AG04450 (cell line): ENCODE results near the gene TTC7B. TPM values are rescaled to one million over a fixed set of nuclear protein-coding genes. Genes with fewer than 3 reads are reported as not detected.

ENCODE experiments used
- CTCF ChIA-PET: fragments of 300-600, 350-600 bp; formaldehyde crosslinking; extraction: SDS; loops from one replicate; lab custom pipeline; 2022; ENCODE audit warnings: antibody characterized with exemption, inconsistent platforms; lab: Charles Lee
- POLR2A ChIA-PET: fragments of 350-600 bp; formaldehyde crosslinking; extraction: SDS; loops from one replicate; lab custom pipeline; 2021; ENCODE audit warnings: antibody characterized with exemption, inconsistent platforms; lab: Yijun Ruan, JAX
- DNase-seq: peaks from one replicate; pipeline ENCODE4 v3.0.0-alpha.2; 2011; ENCODE audit warnings: low read depth, low spot score
- H3K27ac ChIP-seq: one replicate; pipeline ENCODE4 v1.5.1; 2012; ENCODE audit warnings: low read depth, low read length, control low read depth
- H3K27me3 ChIP-seq: one replicate; pipeline ENCODE4 v1.6.0; 2012; ENCODE audit warnings: low read length; ENCODE audit not compliant: control insufficient read depth, insufficient read depth
- H3K4me3 ChIP-seq: 2 replicates; pipeline ENCODE4 v1.5.1; 2011; ENCODE audit warnings: mild to moderate bottlenecking, low read depth, low read length, control low read depth
- H3K9me3 ChIP-seq: 2 replicates; pipeline ENCODE4 v1.5.1; 2012; ENCODE audit warnings: low read length; ENCODE audit not compliant: control insufficient read depth, insufficient read depth
- polyA plus RNA-seq: library from polyadenylated mRNA; depleted of rRNA; stranded (reverse); fragments of >200 nt; gene quantifications from 2 replicates; pipeline ENCODE4 v1.2.3, GENCODE V29; 2011
- TF ChIP-seq, protein P1 (sequence below): IDR thresholded peaks from 2 replicates; pipeline ENCODE4 v1.5.1; 2011; ENCODE audit warnings: low read depth, low read length, control low read depth, inconsistent platforms

The TTC7B gene
- polyA plus RNA-seq, 1 experiment: 36.0 TPM

DNA sequence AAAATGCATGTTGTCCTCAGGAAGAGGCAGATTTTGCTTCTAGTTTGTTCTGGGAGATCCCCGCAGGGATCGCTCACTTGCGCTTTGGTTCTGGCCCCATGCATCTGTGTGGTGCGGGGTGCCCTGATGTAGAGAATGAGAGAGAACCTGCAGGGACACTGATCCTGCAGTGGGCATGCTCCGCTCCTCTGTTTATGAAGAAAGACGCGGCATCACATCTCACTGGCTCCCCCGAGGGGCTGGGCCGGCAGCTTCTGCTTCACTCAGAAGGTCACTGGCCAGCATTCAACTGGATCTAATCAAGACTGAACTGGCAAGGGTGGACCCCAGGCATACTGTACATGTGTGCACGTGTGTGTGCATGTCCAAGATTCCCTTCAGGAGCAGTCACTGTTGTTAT, 255.2 kb downstream of the TTC7B start:
- TF ChIP-seq, protein P1, sequence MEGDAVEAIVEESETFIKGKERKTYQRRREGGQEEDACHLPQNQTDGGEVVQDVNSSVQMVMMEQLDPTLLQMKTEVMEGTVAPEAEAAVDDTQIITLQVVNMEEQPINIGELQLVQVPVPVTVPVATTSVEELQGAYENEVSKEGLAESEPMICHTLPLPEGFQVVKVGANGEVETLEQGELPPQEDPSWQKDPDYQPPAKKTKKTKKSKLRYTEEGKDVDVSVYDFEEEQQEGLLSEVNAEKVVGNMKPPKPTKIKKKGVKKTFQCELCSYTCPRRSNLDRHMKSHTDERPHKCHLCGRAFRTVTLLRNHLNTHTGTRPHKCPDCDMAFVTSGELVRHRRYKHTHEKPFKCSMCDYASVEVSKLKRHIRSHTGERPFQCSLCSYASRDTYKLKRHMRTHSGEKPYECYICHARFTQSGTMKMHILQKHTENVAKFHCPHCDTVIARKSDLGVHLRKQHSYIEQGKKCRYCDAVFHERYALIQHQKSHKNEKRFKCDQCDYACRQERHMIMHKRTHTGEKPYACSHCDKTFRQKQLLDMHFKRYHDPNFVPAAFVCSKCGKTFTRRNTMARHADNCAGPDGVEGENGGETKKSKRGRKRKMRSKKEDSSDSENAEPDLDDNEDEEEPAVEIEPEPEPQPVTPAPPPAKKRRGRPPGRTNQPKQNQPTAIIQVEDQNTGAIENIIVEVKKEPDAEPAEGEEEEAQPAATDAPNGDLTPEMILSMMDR: no peak
- DNase-seq: no peak
- ChIA-PET POLR2A (no interaction called here), CTCF (no interaction called here)
- Histone ChIP-seq H3K9me3 (no peaks in the 10 kb centered on the region), H3K27me3 (no peaks in the 10 kb centered on the region), H3K27ac (no peak overlapping the region), H3K4me3 (no peak overlapping the region)

- no peak overlapping the region for H3K4me3 ChIP-seq
- ChIA-PET POLR2A (no interaction called here), CTCF (no interaction called here)
- H3K9me3 ChIP-seq: no peaks in the 10 kb centered on the region
- DNase-seq: no peak
- H3K27ac ChIP-seq: no peak overlapping the region
- no peaks in the 10 kb centered on the region for H3K27me3 ChIP-seq
- TF ChIP-seq, protein P1: no peak
Measured at GRCh38 chr14:90560558-90560957, 255.7 kb downstream of the TTC7B start.

DNA sequence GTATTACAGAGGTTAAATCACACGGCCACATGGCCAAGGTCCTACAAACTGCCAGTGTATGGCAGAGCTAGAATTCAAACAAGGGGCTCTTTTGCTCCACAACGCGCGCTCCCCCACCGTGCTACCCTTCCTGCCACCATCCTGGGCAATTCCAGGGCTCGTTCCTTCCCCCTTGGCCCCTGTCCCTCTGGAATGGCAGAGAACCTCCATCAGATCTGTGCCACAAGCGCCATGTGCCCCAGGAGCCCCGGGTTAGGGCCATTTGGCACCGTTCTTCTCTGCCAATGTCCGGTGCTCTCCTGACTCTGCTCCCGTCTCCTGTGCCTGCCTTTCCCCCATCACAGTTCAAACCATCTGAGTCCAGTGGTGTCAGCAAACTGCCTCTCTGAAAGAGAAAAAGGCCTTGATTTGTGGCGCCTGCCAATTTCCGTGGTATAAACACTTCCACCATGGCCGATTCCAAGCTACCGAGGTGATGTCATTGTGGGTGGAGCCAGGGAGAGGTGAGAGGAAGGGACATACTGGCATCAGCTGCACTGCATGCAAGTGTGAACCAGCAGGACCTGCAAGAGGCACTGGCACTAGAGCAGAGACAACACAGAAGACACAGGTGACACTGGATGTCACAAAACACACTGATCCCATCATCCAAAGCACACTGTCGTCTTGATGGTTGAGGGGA, 256.3 kb downstream of the TTC7B start:
- no peaks in the 10 kb centered on the region for H3K27me3 ChIP-seq
- ChIA-PET CTCF (no interaction called here), POLR2A (no interaction called here)
- H3K9me3 ChIP-seq: no peaks in the 10 kb centered on the region
- no peak overlapping the region for H3K27ac ChIP-seq
- H3K4me3 ChIP-seq: no peak overlapping the region
- TF ChIP-seq, protein P1: no peak
- DNase-seq: no peak

- CTCF ChIA-PET: interaction anchor here (0.7 kb wide), 1 partner anchor 40 kb away, joined by 3 read pairs; no protein-coding TSS in a partner anchor
- H3K27ac ChIP-seq: no peak overlapping the region
Measured at GRCh38 chr14:90558983-90559590, 257.1 kb downstream of the TTC7B start.

More at GRCh38 chr14:90558983-90559590, 257.1 kb downstream of the TTC7B start:
- no peak for DNase-seq
- no peak overlapping the region for H3K4me3 ChIP-seq
- no peaks in the 10 kb centered on the region for H3K27me3 ChIP-seq
- POLR2A ChIA-PET: no interaction called here
- TF ChIP-seq, protein P1: no peak
- H3K9me3 ChIP-seq: no peaks in the 10 kb centered on the region
